Brain pericyte (primary cell): Measurements from ENCODE around the gene MAP10.

Experiments
- DNase-seq: peaks from one replicate; pipeline ENCODE4 v3.0.0-alpha.2; 2012; ENCODE audit warnings: low read depth, low spot score

Gene MAP10

GRCh38 chr1:232797856-232798510, 7.2 kb upstream of the MAP10 start:
- DNase-seq, result no peak

GRCh38 chr1:232798920-232799319, 6.3 kb upstream of the MAP10 start:
- no peak for DNase-seq

- no peak for DNase-seq
These were observed 932 bp downstream of the MAP10 start for GRCh38 chr1:232806186-232806510.

- DNase-seq, result no peak
These were observed 5.6 kb downstream of the MAP10 start for GRCh38 chr1:232810856-232811255.

GRCh38 chr1:232812560-232812959, 7.3 kb downstream of the MAP10 start:
- DNase-seq, result no peak

GRCh38 chr1:232813097-232813496, 7.9 kb downstream of the MAP10 start:
- DNase-seq, result no peak

- DNase-seq, result no peak
These were observed 8.5 kb downstream of the MAP10 start for GRCh38 chr1:232813760-232814159.

GRCh38 chr1:232816324-232816723, 11.1 kb downstream of the MAP10 start:
- DNase-seq, result no peak

- DNase-seq, result no peak
These were observed 12.8 kb downstream of the MAP10 start for GRCh38 chr1:232818040-232818439.

- no peak for DNase-seq
These were observed 15.2 kb downstream of the MAP10 start for GRCh38 chr1:232820431-232820830.

- DNase-seq, result no peak
These were observed 17.3 kb downstream of the MAP10 start for GRCh38 chr1:232822530-232822929.

GRCh38 chr1:232826318-232826717, 21.1 kb downstream of the MAP10 start:
- no peak for DNase-seq

- DNase-seq, result no peak
These were observed 25.4 kb downstream of the MAP10 start for GRCh38 chr1:232830661-232831060.

GRCh38 chr1:232831895-232832294, 26.7 kb downstream of the MAP10 start:
- no peak for DNase-seq

GRCh38 chr1:232834066-232834465, 28.9 kb downstream of the MAP10 start:
- DNase-seq, result no peak

- no peak for DNase-seq
These were observed 29.9 kb downstream of the MAP10 start for GRCh38 chr1:232835166-232835565.

GRCh38 chr1:232837087-232837486, 31.9 kb downstream of the MAP10 start:
- DNase-seq, result no peak

GRCh38 chr1:232841823-232842565, 36.8 kb downstream of the MAP10 start:
- no peak for DNase-seq

- no peak for DNase-seq
These were observed 39.6 kb downstream of the MAP10 start for GRCh38 chr1:232844791-232845190.

GRCh38 chr1:232845406-232845955, 40.3 kb downstream of the MAP10 start:
- DNase-seq, result no peak

- DNase-seq, result no peak
These were observed 46.3 kb downstream of the MAP10 start for GRCh38 chr1:232851532-232851931.

- no peak for DNase-seq
These were observed 49.0 kb downstream of the MAP10 start for GRCh38 chr1:232853994-232854797.
